WTC11 (cell line): Measurements from ENCODE around the gene ZNF761.

Source experiments
- ATF1 ChIP-seq: sonication (generic); formaldehyde crosslinking; IDR thresholded peaks from 2 replicates; pipeline ENCODE4 v1.8.1; 2023; ENCODE audit warnings: mild to moderate bottlenecking, moderate library complexity, missing genetic modification reagents
- CREB1 ChIP-seq: sonication (generic); formaldehyde crosslinking; IDR thresholded peaks from 2 replicates; pipeline ENCODE4 v1.8.0; 2023; ENCODE audit warnings: mild to moderate bottlenecking, missing genetic modification reagents
- NFATC4 ChIP-seq: fragments of 250-450 bp; sonication (Bioruptor Pico); IDR thresholded peaks from 2 replicates; pipeline ENCODE4 v1.9.0; 2021; ENCODE audit warnings: mild to moderate bottlenecking
- TEAD4 ChIP-seq: sonication (generic); formaldehyde crosslinking; IDR thresholded peaks from 2 replicates; pipeline ENCODE4 v1.8.0; 2022; ENCODE audit warnings: mild to moderate bottlenecking, missing genetic modification reagents
- TF ChIP-seq, protein P1 (sequence below): fragments of 200-600 bp; IDR thresholded peaks from 2 replicates; pipeline ENCODE4 v1.8.0; 2022; ENCODE audit warnings: antibody characterized with exemption

DNA sequence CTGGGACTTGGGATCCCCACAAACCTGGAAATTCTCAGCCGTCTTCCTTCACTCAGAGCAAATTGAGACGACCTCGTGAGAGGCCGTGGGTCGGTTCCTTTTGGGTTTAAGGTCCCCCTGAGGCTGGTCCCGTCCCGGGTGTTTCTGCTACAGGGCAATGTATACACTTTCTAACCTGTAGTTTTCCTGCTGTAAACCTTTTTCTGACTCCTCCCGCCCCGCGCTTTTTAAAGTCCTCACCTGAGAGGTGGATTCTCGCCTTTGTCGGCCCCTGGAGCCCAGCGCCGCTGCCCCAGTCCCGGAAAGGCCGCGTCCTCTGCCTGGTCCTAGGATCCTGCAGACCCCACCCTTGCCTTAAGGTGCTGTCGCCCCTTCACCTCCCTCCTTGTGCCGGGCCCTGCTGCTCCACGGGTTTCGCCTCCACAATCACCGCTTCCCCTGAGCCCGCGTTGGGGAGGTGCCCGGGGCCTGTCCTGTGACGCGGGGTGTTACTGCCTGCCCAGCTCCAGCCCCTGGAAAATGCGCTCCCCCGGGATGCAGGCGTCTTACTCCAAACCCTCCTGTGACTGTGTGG, 391 bp downstream of the ZNF761 start:
- TF ChIP-seq, protein P1, sequence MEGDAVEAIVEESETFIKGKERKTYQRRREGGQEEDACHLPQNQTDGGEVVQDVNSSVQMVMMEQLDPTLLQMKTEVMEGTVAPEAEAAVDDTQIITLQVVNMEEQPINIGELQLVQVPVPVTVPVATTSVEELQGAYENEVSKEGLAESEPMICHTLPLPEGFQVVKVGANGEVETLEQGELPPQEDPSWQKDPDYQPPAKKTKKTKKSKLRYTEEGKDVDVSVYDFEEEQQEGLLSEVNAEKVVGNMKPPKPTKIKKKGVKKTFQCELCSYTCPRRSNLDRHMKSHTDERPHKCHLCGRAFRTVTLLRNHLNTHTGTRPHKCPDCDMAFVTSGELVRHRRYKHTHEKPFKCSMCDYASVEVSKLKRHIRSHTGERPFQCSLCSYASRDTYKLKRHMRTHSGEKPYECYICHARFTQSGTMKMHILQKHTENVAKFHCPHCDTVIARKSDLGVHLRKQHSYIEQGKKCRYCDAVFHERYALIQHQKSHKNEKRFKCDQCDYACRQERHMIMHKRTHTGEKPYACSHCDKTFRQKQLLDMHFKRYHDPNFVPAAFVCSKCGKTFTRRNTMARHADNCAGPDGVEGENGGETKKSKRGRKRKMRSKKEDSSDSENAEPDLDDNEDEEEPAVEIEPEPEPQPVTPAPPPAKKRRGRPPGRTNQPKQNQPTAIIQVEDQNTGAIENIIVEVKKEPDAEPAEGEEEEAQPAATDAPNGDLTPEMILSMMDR = no peak
- TF ChIP-seq NFATC4 (CRISPR knock-in tag) (no peak), CREB1 (CRISPR knock-in tag) (no peak), ATF1 (CRISPR knock-in tag) (no peak), TEAD4 (no peak)
